GM18909 (cell line): ENCODE results near the gene ERC2.
"Not testable (repeated sequence)": the region's sequence is repeated elsewhere in the genome, so short reads cannot be mapped to it uniquely, and the experiment has no call there.

Experiments
- ATAC-seq: cut with Tn5 transposase; IDR thresholded peaks from one replicate; pipeline ENCODE4 v1.9.1; 2021; ENCODE audit warnings: mild to moderate bottlenecking; ENCODE audit not compliant: unreplicated experiment, poor library complexity

The ERC2 gene

DNA sequence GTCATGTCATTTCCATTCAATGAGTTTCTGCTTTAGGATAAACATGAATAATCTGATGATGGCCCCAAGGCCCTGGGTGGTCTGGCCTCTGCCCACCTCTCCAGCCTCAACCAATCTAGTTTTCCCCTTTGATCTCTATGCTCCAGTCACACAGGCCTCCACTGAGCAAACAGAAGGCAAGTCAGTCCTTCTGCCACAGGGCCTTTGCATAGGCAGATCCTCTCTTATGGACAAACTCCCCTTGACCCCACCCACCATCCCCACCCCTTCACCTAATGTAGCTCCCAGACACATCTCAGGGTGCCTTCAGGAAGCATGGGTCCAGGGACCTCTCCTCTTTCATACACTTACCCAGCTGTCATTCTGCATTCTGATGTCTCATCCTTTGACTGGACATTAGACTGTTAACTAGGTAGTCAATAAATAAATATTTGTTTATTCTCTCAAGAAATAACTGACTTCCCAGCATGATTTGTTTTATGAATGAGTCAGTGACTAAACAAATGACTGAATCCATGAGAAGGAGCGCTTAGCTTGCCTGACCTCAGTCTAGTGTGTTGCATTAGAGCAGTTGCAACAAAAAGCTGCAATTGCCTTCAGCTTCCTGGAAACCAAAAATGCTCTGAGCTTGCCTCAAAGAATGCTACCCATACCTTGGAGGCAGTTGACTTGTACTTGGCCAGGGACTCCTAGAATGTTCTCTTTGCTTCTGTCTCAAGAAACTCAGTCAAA lies 594.6 kb downstream of the ERC2 start:
- no peak for ATAC-seq

DNA sequence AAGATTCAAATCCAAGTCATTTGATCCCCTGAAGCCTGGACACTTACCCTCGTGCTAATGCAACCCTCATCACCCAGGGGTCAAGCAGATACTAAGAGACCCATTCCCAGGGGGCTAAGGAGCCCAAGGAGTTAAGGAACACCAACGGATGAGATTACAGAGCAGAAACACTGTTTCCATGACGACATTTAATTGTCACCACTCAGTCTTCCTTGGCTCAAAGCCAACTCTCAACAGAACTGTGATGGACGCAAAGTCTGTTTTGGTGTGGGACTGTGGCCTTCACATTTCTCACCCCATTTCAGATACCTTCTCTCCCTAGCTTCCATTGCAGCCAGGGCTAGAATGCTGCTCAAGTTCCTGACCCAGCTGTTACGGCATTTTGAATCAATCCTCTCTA lies 597.7 kb downstream of the ERC2 start:
- ATAC-seq, result no peak

DNA sequence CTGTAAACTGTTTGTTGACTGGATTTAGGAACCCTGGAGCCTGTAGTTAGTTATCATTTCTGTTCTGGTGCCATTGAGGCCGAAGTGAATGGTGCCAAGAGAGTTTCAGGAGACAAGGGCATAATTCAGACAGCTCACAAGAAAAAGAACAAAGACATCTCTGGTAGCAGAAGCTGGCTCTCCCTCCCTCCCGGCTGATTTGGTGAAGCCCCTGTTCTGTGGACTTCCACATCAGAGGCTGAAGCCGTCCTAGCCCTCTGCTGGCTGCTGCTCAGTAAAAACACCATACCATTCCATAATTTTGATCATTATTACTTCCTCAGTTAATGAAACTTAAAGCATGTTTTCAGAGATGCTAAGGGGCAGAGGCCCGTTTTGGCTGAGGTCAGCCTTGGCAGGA lies 599.9 kb downstream of the ERC2 start:
- ATAC-seq, result no peak

DNA sequence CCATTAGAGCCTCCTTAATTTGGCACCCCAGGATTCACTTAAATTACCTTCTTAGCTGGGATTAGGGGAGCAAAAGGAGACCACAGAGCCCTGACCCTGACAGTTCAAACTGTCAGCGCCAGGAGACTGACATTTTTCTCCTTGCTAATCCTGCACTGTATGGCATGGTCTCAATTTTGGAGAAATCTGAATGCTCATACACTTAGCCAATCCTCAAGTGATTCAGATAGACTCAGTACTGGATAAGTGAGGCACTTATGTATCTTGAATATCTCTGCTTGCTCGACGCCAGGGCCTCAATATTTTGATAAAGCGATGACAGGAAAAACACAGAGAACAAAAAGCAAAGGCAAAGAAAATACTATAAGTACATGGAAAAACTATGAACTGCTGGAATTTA lies 605.2 kb downstream of the ERC2 start:
- ATAC-seq, result no peak

DNA sequence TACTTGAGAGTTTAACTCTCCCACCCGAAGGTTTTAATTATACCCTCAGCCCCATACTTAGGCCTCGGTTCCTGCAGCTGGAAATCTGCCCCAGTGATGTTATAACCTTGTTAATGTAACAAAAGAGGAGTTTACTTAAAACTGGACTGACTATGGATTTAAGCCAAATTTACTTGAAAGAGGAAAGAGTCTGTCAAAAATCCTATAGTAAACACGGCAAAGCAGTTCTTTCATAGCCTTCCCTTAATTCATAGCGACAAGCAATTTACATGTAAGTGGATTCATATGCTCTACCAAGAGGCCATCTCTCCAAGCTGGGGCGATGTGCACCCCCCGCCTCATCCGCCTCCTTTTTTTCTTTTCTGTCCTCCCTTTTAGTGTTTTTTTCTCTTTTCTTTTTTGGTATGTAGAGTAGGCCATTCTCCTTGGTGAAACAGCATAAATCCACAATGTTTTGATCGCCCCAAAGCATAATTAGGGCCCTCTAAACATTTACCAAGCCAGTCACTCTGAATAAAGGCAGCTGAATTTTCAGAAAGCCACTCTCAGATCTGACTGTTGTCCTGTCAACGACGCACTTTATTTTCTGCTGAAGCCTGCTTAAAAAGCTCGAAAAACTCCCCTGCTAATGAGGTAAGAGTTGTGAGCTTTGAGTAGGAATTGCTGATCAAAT lies 608.1 kb downstream of the ERC2 start:
- ATAC-seq, result no peak

DNA sequence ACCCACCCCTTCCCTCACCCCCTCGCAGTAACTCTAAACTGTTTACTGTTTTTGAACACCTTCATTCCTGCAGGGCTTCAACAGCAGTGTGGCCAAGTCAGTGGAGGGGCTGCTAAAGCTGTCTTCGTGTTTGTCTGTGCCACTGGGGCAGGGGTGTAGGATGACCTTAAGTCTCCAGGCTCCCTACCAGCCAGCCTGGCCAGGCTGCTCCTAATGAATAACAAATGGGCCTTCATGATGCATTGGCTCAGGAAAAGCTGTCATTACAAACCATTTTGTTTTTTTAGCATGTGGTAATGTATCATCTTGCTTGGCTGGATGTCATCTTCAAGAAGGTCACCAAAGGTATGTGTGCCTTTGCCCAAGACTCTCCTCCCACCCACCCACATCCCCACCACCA lies 609.0 kb downstream of the ERC2 start:
- ATAC-seq, result no peak

DNA sequence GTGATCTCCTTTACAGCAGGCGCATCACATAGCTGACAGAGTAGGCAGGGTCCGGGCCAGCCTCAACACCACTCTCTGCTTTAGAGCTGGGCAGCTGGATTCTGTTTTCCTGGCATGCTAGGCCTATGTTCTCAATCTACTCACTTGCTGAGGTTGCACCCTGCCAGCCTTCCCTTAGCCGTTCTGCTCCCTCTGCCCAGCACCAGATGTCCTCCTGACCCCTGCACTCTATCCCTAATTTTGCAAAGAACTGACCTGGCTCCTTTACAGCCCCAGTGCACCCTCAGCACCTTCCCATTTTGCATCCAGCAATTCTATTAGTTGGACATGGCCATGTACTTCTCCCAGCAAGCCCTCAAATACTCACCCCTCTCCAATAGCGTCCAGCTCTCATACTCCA lies 609.5 kb downstream of the ERC2 start:
- ATAC-seq, result no peak

DNA sequence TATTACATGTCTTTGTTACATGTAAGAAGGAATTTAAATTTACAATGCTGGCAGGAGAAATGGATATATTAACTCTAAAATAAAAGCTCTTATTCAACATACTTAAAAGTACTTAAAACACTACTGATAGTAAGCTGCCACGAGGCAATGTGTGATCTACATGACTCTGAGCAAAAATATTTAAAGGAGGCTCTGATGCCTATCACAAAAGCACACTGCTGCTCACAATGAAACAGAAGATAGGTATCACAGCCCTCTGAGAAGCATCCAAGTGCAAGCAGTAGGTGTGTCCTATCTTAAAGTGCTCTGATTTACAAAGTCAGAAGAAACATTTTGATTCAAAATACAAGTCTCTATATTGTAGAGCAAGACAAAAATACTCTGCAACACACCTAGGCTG lies 610.0 kb downstream of the ERC2 start:
- ATAC-seq, result no peak

DNA sequence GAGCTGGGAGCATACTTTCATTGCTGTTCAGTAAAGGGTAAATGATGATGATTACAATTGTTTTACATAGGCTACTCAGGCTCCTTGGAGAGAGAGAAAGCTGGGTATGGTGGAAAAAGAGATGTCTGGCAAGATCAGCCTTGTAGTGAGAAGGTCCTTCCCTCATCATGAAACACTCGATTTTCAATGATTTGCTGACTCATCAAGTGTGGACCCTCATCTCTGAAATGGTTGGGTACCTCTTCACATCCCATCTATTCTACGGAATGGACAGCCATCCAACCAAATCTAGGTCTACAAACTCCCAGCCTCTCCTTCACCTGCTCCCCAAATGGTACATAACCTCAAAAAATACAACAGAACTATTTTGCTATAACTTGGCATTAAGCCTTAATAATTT lies 610.6 kb downstream of the ERC2 start:
- ATAC-seq, result no peak

DNA sequence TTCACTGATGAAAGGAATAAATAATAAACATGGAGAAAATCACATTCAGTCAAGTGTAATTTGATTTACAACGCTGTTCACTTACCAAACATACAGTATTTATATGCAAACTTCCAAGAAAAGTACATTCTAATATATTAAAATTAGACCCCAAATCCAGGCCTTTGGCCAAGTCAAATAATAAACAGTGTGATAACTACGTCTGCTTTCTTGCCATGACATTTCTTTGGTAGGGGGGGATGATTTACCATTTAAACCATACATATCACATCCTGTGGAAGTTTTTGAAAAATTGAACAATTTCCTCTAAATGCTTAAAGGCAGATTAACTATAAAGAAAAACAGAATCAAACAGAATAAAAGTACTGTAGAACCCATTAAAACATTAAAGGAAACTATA lies 613.0 kb downstream of the ERC2 start:
- ATAC-seq, result no peak

DNA sequence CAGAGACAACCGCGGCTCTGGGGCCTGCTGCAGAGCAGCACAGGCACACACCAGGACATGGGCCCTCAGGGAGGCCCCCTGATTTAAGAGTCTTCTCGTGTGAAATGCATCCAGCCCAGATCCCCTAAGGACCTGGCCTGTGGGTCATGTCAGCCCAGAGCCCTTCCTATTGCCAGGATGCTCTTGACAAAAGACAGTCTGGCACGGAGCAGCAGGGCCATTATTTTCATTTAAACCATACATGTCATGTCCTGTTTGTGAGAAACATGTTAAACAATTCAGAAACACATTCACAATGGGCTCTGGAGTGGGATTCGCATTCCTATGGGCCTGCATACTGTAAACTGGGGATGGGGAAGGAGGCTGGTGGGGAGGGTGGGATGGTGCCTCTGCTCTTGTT lies 613.8 kb downstream of the ERC2 start:
- ATAC-seq, result no peak

DNA sequence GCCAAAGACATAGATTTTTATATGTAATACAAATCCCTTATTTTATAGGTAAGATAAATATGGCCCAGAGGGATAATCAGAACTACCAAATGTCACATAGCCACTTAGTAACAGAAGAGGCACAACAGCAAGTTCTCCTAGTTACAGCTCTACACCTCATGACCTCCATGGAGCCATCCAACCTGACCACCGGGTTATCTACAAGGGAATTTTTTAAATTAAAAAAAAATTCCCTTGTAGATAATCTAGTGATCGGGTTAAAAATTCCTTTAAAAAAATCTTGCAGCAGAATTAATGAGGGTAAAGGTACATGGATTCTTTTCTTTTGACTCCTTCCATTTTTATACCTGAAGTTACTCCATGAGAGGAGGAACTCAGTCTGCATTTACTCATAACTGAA lies 615.9 kb downstream of the ERC2 start:
- ATAC-seq, result no peak

DNA sequence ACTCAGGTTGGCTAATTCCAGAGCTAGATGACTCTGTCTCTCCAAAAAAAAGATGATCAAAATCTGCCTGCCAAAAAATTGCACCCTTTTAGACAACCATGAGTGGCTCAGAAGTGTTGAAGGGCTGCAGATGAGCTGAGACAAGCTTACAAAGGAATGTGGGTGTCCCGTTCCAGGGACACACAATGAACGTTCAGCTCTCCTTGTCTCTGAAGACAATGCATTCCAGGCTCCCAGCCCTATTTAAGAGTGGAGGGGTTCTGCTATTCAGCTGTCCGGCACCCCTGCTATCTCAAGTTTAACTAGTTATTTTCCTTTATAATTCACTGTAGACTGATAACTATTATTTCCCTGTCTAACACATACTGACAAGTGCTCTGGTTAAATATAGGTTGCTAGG lies 626.1 kb downstream of the ERC2 start:
- no peak for ATAC-seq

DNA sequence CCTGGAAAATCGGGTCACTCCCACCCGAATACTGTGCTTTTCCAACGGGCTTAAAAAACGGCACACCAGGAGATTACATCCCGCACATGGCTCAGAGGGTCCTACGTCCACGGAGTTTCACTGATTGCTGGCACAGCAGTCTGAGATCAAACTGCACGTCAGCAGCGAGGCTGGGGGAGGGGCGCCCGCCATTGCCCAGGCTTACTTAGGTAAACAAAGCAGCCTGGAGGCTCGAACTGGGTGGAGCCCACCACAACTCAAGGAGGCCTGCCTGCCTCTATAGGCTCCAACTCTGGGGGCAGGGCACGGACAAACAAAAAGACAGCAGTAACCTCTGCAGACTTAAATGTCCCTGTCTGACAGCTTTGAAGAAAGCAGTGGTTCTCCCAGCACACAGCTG lies 636.4 kb downstream of the ERC2 start:
- not testable (repeated sequence) for ATAC-seq

DNA sequence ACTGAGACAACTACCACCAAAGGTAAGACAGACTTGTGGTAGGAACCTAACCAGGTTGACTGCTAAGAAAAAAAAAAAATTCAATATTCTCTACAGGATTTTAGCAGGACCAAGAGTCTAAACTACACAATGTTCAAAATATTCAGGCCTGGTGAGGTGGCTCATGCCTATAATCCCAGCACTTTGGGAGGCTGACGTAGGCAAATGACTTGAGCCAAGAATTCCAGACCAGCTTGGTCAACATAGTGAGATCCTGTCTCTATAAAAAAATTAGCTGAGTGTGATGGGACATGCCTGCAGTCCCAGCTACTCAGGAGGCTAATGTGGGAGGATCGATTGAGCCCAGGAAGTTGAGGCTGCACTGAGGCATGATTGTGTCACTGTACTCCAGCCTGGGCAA lies 639.6 kb downstream of the ERC2 start:
- no peak for ATAC-seq

DNA sequence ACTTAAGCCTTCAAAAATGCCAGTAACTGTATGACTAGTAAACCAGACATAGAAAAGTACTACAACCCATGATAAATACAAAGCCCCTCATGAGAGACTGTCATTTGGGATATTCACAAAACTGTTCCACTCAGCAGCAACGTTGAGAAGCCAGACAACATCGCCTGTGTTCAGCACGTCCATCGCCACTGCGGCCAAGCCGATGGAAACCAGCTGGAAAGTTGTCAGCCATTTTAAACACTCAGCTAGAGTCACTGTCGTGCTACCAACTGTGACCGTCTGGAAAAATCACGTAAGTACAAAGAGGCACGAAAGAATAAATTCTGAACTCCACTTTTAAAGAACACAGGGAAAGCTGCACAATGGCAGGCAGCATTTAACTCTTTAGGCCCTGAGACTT lies 640.5 kb downstream of the ERC2 start:
- ATAC-seq, result no peak

DNA sequence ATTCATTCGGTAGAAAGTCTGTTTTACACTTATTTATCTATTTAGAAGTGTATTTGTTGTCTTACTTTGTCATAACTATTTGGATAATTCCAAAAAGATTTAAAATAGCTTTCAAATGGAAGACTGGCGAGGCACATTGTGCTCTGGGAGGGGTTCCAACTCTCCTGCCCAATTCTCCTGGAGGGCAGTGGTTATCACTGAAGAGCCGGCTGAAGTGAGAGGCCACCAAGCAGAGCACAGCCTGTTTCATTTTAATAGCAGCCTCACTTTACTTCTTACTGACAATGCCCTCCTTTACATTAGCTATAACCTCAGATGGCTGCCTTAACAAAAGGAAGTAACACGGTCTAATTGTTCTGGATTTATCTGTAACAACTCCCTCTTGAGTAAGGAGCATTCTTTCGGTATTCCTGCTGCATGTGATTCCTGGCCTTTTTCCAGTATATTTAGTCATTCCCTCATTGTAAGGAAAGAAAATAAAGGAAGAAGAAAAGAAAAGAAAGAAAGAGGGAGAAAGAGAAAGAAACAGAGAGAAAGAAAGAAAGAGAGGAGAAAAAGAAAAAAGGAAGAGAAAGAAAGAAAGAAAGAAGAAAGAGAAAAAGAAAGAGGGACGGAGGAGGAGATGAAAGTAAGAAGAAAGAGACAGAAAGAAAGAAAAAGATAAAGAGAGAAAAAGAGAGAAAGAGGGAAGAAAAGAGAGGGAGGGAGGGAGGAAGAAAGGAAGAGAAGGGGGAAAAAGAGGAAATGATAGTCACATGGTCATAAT lies 641.4 kb downstream of the ERC2 start:
- no peak for ATAC-seq

DNA sequence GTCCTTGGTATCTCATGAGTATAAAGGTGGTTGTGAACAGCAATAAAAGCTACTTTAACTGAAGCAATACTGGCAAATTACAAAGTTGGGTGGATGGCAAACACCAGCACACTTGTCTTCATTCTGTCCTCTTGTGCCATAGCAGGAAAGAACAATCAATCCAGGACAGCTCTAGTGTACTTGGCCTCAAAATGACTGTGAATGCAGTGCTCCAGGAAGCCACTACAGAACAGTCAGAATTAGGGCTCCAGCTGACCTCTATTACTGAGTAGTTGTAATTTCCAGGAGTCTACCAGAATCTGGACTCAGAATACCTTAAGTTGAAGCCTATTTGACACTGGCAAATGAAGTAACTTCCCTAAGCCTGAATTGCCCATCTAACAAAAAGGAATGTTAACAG lies 642.2 kb downstream of the ERC2 start:
- ATAC-seq, result no peak

DNA sequence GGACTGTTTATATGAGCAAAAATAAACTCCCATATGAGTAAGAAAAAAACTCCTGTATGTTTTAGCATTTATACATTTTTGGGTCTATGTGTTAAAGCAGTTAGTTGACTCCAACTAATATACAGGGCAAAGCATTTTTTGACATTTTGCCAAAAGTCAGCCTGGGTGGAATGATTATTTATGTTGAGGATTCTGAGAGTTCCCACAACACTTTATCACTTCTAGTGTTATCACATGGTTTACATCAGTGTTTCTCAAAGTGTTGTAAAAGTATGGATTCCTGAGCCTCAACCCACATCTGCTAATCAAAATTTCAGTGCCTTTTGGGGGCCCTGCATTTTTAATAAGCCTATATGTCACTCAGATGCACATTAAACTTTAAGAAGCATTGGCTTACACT lies 643.9 kb downstream of the ERC2 start:
- ATAC-seq, result no peak

DNA sequence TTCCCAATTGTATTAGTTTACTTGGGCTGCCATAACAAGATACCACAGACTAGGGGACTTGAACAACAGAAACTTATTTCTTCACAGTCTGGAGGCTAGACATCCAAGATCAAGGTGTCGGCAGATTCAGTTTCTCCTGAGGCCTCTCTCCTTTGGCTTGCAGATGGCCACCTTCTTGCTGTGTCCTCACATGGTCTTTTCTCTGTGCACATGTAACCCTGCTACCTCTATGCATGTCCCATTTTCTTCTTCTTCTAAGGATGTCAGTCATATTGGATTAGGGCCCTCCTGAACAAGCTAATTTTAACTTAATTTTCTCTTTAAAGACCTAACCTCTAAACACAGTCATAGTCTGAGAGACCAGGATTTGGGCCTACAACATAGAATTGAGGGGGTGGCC lies 644.4 kb downstream of the ERC2 start:
- ATAC-seq, result no peak

DNA sequence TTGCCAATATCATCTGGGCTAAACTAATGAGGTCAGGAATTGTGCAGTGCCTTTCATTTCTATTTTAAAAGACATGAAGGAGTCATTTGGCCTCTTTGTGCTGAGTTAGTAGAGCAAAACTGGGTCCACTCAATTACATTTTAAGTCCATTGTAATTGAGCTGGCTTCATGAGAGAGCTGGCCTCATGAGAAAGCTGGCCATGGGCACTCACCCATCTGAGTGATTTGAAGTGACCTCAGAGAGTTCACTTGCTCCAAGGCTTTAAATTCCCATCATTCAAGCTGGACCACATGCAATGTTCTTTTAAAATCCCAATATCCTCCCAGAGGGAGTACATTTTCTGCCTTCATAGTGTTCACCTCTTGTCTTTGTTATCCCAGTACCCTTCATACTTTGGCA lies 645.3 kb downstream of the ERC2 start:
- no peak for ATAC-seq

DNA sequence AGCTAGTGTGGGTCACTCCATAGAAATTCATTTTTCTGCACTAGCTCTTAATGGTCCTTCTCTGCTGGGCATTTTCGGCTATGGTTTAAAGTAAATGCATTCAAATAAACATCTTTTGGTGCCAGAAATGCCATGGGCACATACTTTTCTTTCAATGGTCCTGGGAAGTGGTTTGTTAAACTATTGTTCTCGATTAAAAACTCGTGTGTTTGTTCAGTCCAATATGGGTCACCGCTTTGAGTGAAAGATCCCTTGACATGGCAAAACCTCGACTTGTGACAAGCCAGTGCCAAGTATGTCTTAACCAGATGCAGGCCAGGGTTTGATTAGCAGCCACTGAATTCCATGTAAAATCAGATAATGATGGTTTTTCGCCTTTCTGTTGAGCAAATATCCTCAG lies 649.3 kb downstream of the ERC2 start:
- ATAC-seq, result no peak
